ENCODE measurements around the gene SH3GL2. TPM values are rescaled to one million over a fixed set of nuclear protein-coding genes. Genes with fewer than 3 reads are reported as not detected.
A peak's percentile ranks its signal among the peaks of the same experiment; 100 is the strongest.

Gene SH3GL2
- total RNA-seq, 2 experiments from 2014 or later: not detected

- no peaks in the 10 kb centered on the region for H3K36me3 Mint-ChIP-seq (ENCODE audit: low read depth)
- no peaks in the 10 kb centered on the region for H3K27me3 Mint-ChIP-seq
- H3K9me3 Mint-ChIP-seq: no peaks in the 10 kb centered on the region
- H3K27ac Mint-ChIP-seq: no peak overlapping the region
- no peaks in the 10 kb centered on the region for H3K4me1 Mint-ChIP-seq
- POLR2A ChIA-PET: no interaction called here
- DNase-seq: no peak
- CTCF ChIA-PET: interaction anchor here (0.6 kb wide), 1 partner anchor 1991 kb away, joined by 4 read pairs; no protein-coding TSS in a partner anchor
- H3K4me3 Mint-ChIP-seq: no peak overlapping the region
Measured at GRCh38 chr9:17789316-17789715, 210.4 kb downstream of the SH3GL2 start.

- ChIA-PET POLR2A (no interaction called here), CTCF (no interaction called here)
- no peak overlapping the region for H3K4me3 Mint-ChIP-seq
- no peaks in the 10 kb centered on the region for H3K27me3 Mint-ChIP-seq
- DNase-seq: no peak
- H3K36me3 Mint-ChIP-seq (ENCODE audit: low read depth): no peaks in the 10 kb centered on the region
- H3K27ac Mint-ChIP-seq: no peak overlapping the region
- H3K4me1 Mint-ChIP-seq: no peaks in the 10 kb centered on the region
- no peaks in the 10 kb centered on the region for H3K9me3 Mint-ChIP-seq
Measured at GRCh38 chr9:17793713-17794622, 215.1 kb downstream of the SH3GL2 start.

- Mint-ChIP-seq H3K36me3 (ENCODE audit: low read depth) (no peaks in the 10 kb centered on the region), H3K4me3 (no peak overlapping the region), H3K27me3 (no peaks in the 10 kb centered on the region), H3K9me3 (no peaks in the 10 kb centered on the region), H3K4me1 (no peaks in the 10 kb centered on the region), H3K27ac (no peak overlapping the region)
- ChIA-PET CTCF (no interaction called here), POLR2A (no interaction called here)
- no peak for DNase-seq
Measured at GRCh38 chr9:17795744-17796143, 216.9 kb downstream of the SH3GL2 start.

- H3K9me3 Mint-ChIP-seq: no peaks in the 10 kb centered on the region
- no peaks in the 10 kb centered on the region for H3K27me3 Mint-ChIP-seq
- DNase-seq: no peak
- H3K4me1 Mint-ChIP-seq: no peaks in the 10 kb centered on the region
- CTCF ChIA-PET: no interaction called here
- H3K27ac Mint-ChIP-seq: no peak overlapping the region
- POLR2A ChIA-PET: no interaction called here
- H3K4me3 Mint-ChIP-seq: no peak overlapping the region
- H3K36me3 Mint-ChIP-seq (ENCODE audit: low read depth): no peaks in the 10 kb centered on the region
Measured at GRCh38 chr9:17799369-17799768, 220.5 kb downstream of the SH3GL2 start.

GRCh38 chr9:17800418-17800817 is 221.6 kb downstream of the SH3GL2 start:
- no peak overlapping the region for H3K4me3 Mint-ChIP-seq
- no peak for DNase-seq
- no peaks in the 10 kb centered on the region for H3K9me3 Mint-ChIP-seq
- no peaks in the 10 kb centered on the region for H3K27me3 Mint-ChIP-seq
- no peaks in the 10 kb centered on the region for H3K36me3 Mint-ChIP-seq (ENCODE audit: low read depth)
- ChIA-PET POLR2A (no interaction called here), CTCF (no interaction called here)
- no peak overlapping the region for H3K27ac Mint-ChIP-seq
- H3K4me1 Mint-ChIP-seq: no peaks in the 10 kb centered on the region

GRCh38 chr9:17802249-17802857 is 223.5 kb downstream of the SH3GL2 start:
- Mint-ChIP-seq H3K4me3 (no peak overlapping the region), H3K27me3 (no peaks in the 10 kb centered on the region), H3K36me3 (ENCODE audit: low read depth) (no peaks in the 10 kb centered on the region), H3K9me3 (no peaks in the 10 kb centered on the region), H3K4me1 (no peaks in the 10 kb centered on the region), H3K27ac (no peak overlapping the region)
- DNase-seq: no peak
- CTCF ChIA-PET: no interaction called here
- POLR2A ChIA-PET: no interaction called here

GRCh38 chr9:17807613-17808282 is 228.9 kb downstream of the SH3GL2 start:
- Mint-ChIP-seq H3K4me3 (no peak overlapping the region), H3K4me1 (no peaks in the 10 kb centered on the region), H3K9me3 (no peaks in the 10 kb centered on the region), H3K27ac (no peak overlapping the region), H3K27me3 (no peaks in the 10 kb centered on the region), H3K36me3 (ENCODE audit: low read depth) (no peaks in the 10 kb centered on the region)
- ChIA-PET CTCF (no interaction called here), POLR2A (no interaction called here)
- DNase-seq: no peak

GRCh38 chr9:17810317-17810716 is 231.5 kb downstream of the SH3GL2 start:
- no peaks in the 10 kb centered on the region for H3K9me3 Mint-ChIP-seq
- DNase-seq: no peak
- no peaks in the 10 kb centered on the region for H3K4me1 Mint-ChIP-seq
- no peaks in the 10 kb centered on the region for H3K27me3 Mint-ChIP-seq
- ChIA-PET POLR2A (no interaction called here), CTCF (no interaction called here)
- H3K4me3 Mint-ChIP-seq: no peak overlapping the region
- H3K27ac Mint-ChIP-seq: no peak overlapping the region
- no peaks in the 10 kb centered on the region for H3K36me3 Mint-ChIP-seq (ENCODE audit: low read depth)

GRCh38 chr9:17810728-17811571 is 232.1 kb downstream of the SH3GL2 start:
- no peaks in the 10 kb centered on the region for H3K4me1 Mint-ChIP-seq

GRCh38 chr9:17813798-17814197 is 234.9 kb downstream of the SH3GL2 start:
- POLR2A ChIA-PET: no interaction called here
- Mint-ChIP-seq H3K4me1 (no peaks in the 10 kb centered on the region), H3K9me3 (peaks cover 3% of the 10 kb centered on the region), H3K36me3 (ENCODE audit: low read depth) (no peaks in the 10 kb centered on the region), H3K27ac (no peak overlapping the region), H3K27me3 (no peaks in the 10 kb centered on the region), H3K4me3 (no peak overlapping the region)
- no peak for DNase-seq
- CTCF ChIA-PET: interaction anchor here (0.6 kb wide), 1 partner anchor 1904 kb away, joined by 3 read pairs; no protein-coding TSS in a partner anchor

More at GRCh38 chr9:17810728-17811571, 232.1 kb downstream of the SH3GL2 start:
- H3K27me3 Mint-ChIP-seq: no peaks in the 10 kb centered on the region
- ChIA-PET CTCF (no interaction called here), POLR2A (no interaction called here)
- no peak overlapping the region for H3K4me3 Mint-ChIP-seq
- no peak overlapping the region for H3K27ac Mint-ChIP-seq
- DNase-seq: peak; percentile 61
- H3K9me3 Mint-ChIP-seq: no peaks in the 10 kb centered on the region
- H3K36me3 Mint-ChIP-seq (ENCODE audit: low read depth): no peaks in the 10 kb centered on the region

GRCh38 chr9:17816431-17817027 is 237.7 kb downstream of the SH3GL2 start:
- no peaks in the 10 kb centered on the region for H3K27me3 Mint-ChIP-seq
- H3K4me1 Mint-ChIP-seq: peaks cover 6% of the 10 kb centered on the region
- H3K4me3 Mint-ChIP-seq: no peak overlapping the region
- ChIA-PET CTCF (no interaction called here), POLR2A (no interaction called here)
- H3K9me3 Mint-ChIP-seq: peaks cover 3% of the 10 kb centered on the region
- DNase-seq: no peak
- H3K27ac Mint-ChIP-seq: no peak overlapping the region
- no peaks in the 10 kb centered on the region for H3K36me3 Mint-ChIP-seq (ENCODE audit: low read depth)

GRCh38 chr9:17824191-17824590 is 245.3 kb downstream of the SH3GL2 start:
- Mint-ChIP-seq H3K36me3 (ENCODE audit: low read depth) (no peaks in the 10 kb centered on the region), H3K4me3 (no peak overlapping the region), H3K27me3 (no peaks in the 10 kb centered on the region), H3K9me3 (no peaks in the 10 kb centered on the region), H3K4me1 (peaks cover 6% of the 10 kb centered on the region), H3K27ac (no peak overlapping the region)
- ChIA-PET POLR2A (no interaction called here), CTCF (no interaction called here)
- no peak for DNase-seq
